ENCODE data around the gene PLAC9.
"Not testable (repeated sequence)": the region's sequence is repeated elsewhere in the genome, so short reads cannot be mapped to it uniquely, and the experiment has no call there.

DNA sequence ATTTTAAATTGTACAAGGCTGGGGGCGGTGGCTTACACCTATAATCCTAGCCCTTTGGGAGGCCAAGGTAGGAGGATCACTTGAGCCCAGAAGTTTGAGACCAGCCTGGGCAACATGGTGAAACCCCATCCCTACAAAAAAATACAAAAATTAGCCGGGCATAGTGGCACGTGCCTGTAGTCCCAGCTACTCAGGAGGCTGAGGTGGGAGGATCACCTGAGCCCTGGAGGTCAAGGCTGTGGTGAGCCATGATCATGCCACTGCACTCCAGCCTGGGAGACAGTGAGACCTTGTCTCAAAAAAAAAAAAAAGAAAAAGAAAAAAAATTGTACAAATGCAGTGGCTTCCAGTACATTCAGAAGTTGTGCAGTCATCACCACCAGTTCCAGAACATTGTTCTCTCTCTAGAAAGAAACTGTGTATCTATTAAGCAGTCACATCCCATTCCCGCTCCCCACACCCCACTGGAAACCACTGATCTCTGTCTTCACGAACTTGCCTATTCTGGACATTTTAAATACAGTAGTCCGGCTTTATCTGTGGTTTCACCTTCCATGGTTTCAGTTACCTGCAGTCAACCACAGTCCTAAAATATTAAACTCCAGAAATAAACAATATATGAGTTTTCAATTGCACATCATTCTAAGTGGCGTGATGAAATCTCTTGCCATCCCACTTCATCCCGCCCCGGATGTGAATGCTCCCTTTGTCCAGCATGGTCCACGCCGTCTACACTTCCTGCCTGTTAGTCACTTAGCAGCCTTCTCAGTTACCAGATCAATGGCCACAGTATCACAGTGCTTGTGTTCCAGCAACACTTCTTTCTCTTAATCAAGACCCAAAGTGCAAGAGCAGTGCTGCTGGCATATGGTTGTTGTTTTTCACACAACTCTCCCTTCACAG, 13.1 kb downstream of the PLAC9 start:
- TF ChIP-seq, protein P1, sequence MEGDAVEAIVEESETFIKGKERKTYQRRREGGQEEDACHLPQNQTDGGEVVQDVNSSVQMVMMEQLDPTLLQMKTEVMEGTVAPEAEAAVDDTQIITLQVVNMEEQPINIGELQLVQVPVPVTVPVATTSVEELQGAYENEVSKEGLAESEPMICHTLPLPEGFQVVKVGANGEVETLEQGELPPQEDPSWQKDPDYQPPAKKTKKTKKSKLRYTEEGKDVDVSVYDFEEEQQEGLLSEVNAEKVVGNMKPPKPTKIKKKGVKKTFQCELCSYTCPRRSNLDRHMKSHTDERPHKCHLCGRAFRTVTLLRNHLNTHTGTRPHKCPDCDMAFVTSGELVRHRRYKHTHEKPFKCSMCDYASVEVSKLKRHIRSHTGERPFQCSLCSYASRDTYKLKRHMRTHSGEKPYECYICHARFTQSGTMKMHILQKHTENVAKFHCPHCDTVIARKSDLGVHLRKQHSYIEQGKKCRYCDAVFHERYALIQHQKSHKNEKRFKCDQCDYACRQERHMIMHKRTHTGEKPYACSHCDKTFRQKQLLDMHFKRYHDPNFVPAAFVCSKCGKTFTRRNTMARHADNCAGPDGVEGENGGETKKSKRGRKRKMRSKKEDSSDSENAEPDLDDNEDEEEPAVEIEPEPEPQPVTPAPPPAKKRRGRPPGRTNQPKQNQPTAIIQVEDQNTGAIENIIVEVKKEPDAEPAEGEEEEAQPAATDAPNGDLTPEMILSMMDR (IDR thresholded peaks at IDR 0.05): not testable (repeated sequence)
- TF ChIP-seq EP300 (IDR thresholded peaks at IDR 0.05); POLR2A (IDR thresholded peaks at IDR 0.05; ENCODE audit: low read depth); POLR2AphosphoS5 (IDR thresholded peaks at IDR 0.05): not testable (repeated sequence)

Data from esophagus muscularis mucosa (tissue), 4 donors.